Psoas muscle (tissue), 8 donors: ENCODE measurements around the gene PSD4. TPM values are rescaled to one million over a fixed set of nuclear protein-coding genes. Genes with fewer than 3 reads are reported as not detected.

Experiments used
- ATAC-seq, 4 donors: fragments of 200-7000 bp; cut with Tn5 transposase; one replicate each; pipeline ENCODE4 v1.9.1; 2020; ENCODE audit warnings: moderate library complexity in 3 of 4, mild to moderate bottlenecking in 2 of 4
- DNase-seq, 2 donors: peaks; one replicate each; pipeline ENCODE4 v3.0.0-alpha.2; 2020
- H3K27ac ChIP-seq: fragments of 200-600 bp; one replicate; pipeline ENCODE4 v1.8.0; 2022
- H3K27me3 ChIP-seq, 3 donors: fragments of 200-600 bp in 1 of 3; one replicate each; pipeline versions ENCODE4 v1.6.1 to v1.8.0; 2013 to 2022; ENCODE audit warnings: low read length in 2 of 3, mild to moderate bottlenecking in 2 of 3, moderate library complexity in 1 of 3; ENCODE audit not compliant: insufficient read depth in 3 of 3
- H3K36me3 ChIP-seq, 2 donors: fragments of 200-600 bp in 1 of 2; one replicate each; pipeline versions ENCODE4 v1.6.1 to v1.8.0; 2013 to 2022; ENCODE audit warnings: low read depth in 1 of 2, mild to moderate bottlenecking in 1 of 2, moderate library complexity in 1 of 2; ENCODE audit not compliant: insufficient read depth in 1 of 2
- H3K4me1 ChIP-seq: fragments of 200-600 bp; one replicate; pipeline ENCODE4 v1.8.0; 2022
- H3K4me3 ChIP-seq: fragments of 200-600 bp; one replicate; pipeline ENCODE4 v1.8.0; 2022; ENCODE audit warnings: mild to moderate bottlenecking
- H3K9me3 ChIP-seq: fragments of 200-600 bp; one replicate; pipeline ENCODE4 v1.8.0; 2022
- CTCF ChIP-seq: fragments of 200-600 bp; IDR thresholded peaks from one replicate; pipeline ENCODE4 v1.8.0; 2022; ENCODE audit warnings: antibody characterized with exemption
- WGBS, 3 donors: extraction: QIAGEN DNeasy Blood & Tissue Kit; methylation state at CpG; one replicate each; pipeline versions ENCODE4 v1.1.6 to v1.1.7; 2013; 5-methylcytosine and 5-hydroxymethylcytosine counted together
- intact Hi-C, 2 donors: fragments of 100-400 bp; cut with DNase I; formaldehyde crosslinking; loops; one replicate each; pipeline versions ENCODE4 v1.11.0 to v1.14.2; 2022
- polyA plus RNA-seq, 3 donors: library from polyadenylated mRNA; stranded (reverse); fragments of 200-250 nt; gene quantifications; one replicate each; pipeline ENCODE4 v1.2.3, GENCODE V29; 2013
- total RNA-seq, 4 donors: library from RNA; stranded (reverse); fragmentation: NEBNext Ultra II Directional in 2 of 4; extraction: Animal tissue kit (Norgen Biotek cat#: 25700) in 2 of 4; gene quantifications; one replicate each; pipeline versions ENCODE4 v1.2.1 to v1.2.4, GENCODE V29; 2021 to 2023
- donor health status: healthy with polysubstance abuse.
- donor health status: DM: no; HTN: no; CAD: no; lungs with moderate emphysema.
- donor health status: Bipolar disorder and iron deficiency.
- donor health status: healthy.
- donor health status: DM: yes; HTN: yes; CAD: no.
- donor health status: DM: no; HTN: no; CAD: no.
- donor health status: DM: no; HTN: no; CAD: no.
- donor health status: DM: yes; HTN: yes; CAD: no.

PSD4 gene
- total and polyA plus RNA-seq, 7 donors, result 0.35 to 1.7 (median 0.87) TPM

GRCh38 chr2:113219092-113219441 lies 45.3 kb downstream of the PSD4 start:
- Histone ChIP-seq H3K27ac (no peak overlapping the region), H3K9me3 (no peaks in the 10 kb centered on the region), H3K4me1 (peaks cover 5% of the 10 kb centered on the region), H3K36me3 (no peaks in the 10 kb centered on the region), H3K4me3 (no peak overlapping the region), H3K27me3 (peaks cover 0 to 2% (median 0%) of the 10 kb centered on the region in 3 donors)
- WGBS, 3 donors, result 90 to 100% (median 100%) methylated on average over 2 of the region's 2 CpGs
- DNase-seq (no peak), ATAC-seq (no peak)
- TF ChIP-seq CTCF, result no peak
- intact Hi-C loops, result no loop called here

- ATAC-seq, result no peak
Observed at GRCh38 chr2:113219525-113219888, 45.7 kb downstream of the PSD4 start.

GRCh38 chr2:113219889-113220641 lies 46.3 kb downstream of the PSD4 start:
- Histone ChIP-seq H3K4me1 (peaks cover 5% of the 10 kb centered on the region), H3K4me3 (no peak overlapping the region), H3K9me3 (no peaks in the 10 kb centered on the region), H3K36me3 (no peaks in the 10 kb centered on the region), H3K27ac (no peak overlapping the region), H3K27me3 (peaks cover 0 to 2% (median 0%) of the 10 kb centered on the region in 3 donors)
- intact Hi-C loops, result no loop called here
- 75 to 88% (median 85%) methylated on average over 6 of the region's 6 CpGs for WGBS, 3 donors
- no peak for TF ChIP-seq CTCF
- DNase-seq (peak in 1 of 2 donors; percentile 48), ATAC-seq (peak in 2 of 4 donors; percentile 19 to 47)

More at GRCh38 chr2:113219525-113219888, 45.7 kb downstream of the PSD4 start:
- TF ChIP-seq CTCF, result no peak
- H3K4me3 ChIP-seq, result no peak overlapping the region
- 82 to 91% (median 86%) methylated on average over 5 of the region's 5 CpGs for WGBS, 3 donors
- H3K36me3 ChIP-seq, result no peaks in the 10 kb centered on the region
- peaks cover 0 to 2% (median 0%) of the 10 kb centered on the region in 3 donors for H3K27me3 ChIP-seq
- no peaks in the 10 kb centered on the region for H3K9me3 ChIP-seq
- H3K4me1 ChIP-seq, result peaks cover 5% of the 10 kb centered on the region
- intact Hi-C loops, result no loop called here
- DNase-seq, result no peak
- H3K27ac ChIP-seq, result no peak overlapping the region

GRCh38 chr2:113220970-113221708 lies 47.4 kb downstream of the PSD4 start:
- WGBS, 3 donors, result 85 to 87% (median 86%) methylated on average over 6 of the region's 6 CpGs
- no peak overlapping the region for H3K27ac ChIP-seq
- H3K36me3 ChIP-seq, result no peaks in the 10 kb centered on the region
- ATAC-seq (no peak), DNase-seq (no peak)
- H3K4me1 ChIP-seq, result peaks cover 5% of the 10 kb centered on the region
- H3K4me3 ChIP-seq, result no peak overlapping the region
- TF ChIP-seq CTCF, result no peak
- intact Hi-C loops, result no loop called here
- H3K27me3 ChIP-seq, result peaks cover 0 to 2% (median 0%) of the 10 kb centered on the region in 3 donors
- no peaks in the 10 kb centered on the region for H3K9me3 ChIP-seq
